Measurements from ENCODE around the gene NAA35.

NAA35 gene

GRCh38 chr9:85987236-85987635 lies 46.3 kb downstream of the NAA35 start:
- Histone ChIP-seq H3K4me1 (ENCODE audit: control insufficient read depth, low read depth, low read length) (no peaks in the 10 kb centered on the region), H3K36me3 (ENCODE audit: control insufficient read depth, low read depth, low read length) (peaks cover 10% of the 10 kb centered on the region), H3K9ac (ENCODE audit: low read length) (no peak overlapping the region), H3K27me3 (ENCODE audit: control insufficient read depth, insufficient read depth, low read length) (no peaks in the 10 kb centered on the region), H3K4me3 (ENCODE audit: low read length) (no peak overlapping the region), H3K27ac (ENCODE audit: low read length) (no peak overlapping the region), H3K9me3 (ENCODE audit: control insufficient read depth, low read depth, low read length) (no peaks in the 10 kb centered on the region)

GRCh38 chr9:85994191-85994590 lies 53.2 kb downstream of the NAA35 start:
- no peaks in the 10 kb centered on the region for H3K9me3 ChIP-seq (ENCODE audit: control insufficient read depth, low read depth, low read length)
- H3K27ac ChIP-seq (ENCODE audit: low read length) = no peak overlapping the region
- H3K4me3 ChIP-seq (ENCODE audit: low read length) = no peak overlapping the region
- H3K9ac ChIP-seq (ENCODE audit: low read length) = no peak overlapping the region
- H3K4me1 ChIP-seq (ENCODE audit: control insufficient read depth, low read depth, low read length) = no peaks in the 10 kb centered on the region
- peaks cover 28% of the 10 kb centered on the region for H3K36me3 ChIP-seq (ENCODE audit: control insufficient read depth, low read depth, low read length)
- no peaks in the 10 kb centered on the region for H3K27me3 ChIP-seq (ENCODE audit: control insufficient read depth, insufficient read depth, low read length)

- Histone ChIP-seq H3K27me3 (ENCODE audit: control insufficient read depth, insufficient read depth, low read length) (no peaks in the 10 kb centered on the region), H3K9ac (ENCODE audit: low read length) (no peak overlapping the region), H3K27ac (ENCODE audit: low read length) (no peak overlapping the region), H3K36me3 (ENCODE audit: control insufficient read depth, low read depth, low read length) (peaks cover 31% of the 10 kb centered on the region), H3K4me3 (ENCODE audit: low read length) (no peak overlapping the region), H3K4me1 (ENCODE audit: control insufficient read depth, low read depth, low read length) (no peaks in the 10 kb centered on the region), H3K9me3 (ENCODE audit: control insufficient read depth, low read depth, low read length) (no peaks in the 10 kb centered on the region)
Observed at GRCh38 chr9:85995097-85995496, 54.2 kb downstream of the NAA35 start.

- no peak overlapping the region for H3K27ac ChIP-seq (ENCODE audit: low read length)
- no peaks in the 10 kb centered on the region for H3K4me1 ChIP-seq (ENCODE audit: control insufficient read depth, low read depth, low read length)
- no peaks in the 10 kb centered on the region for H3K9me3 ChIP-seq (ENCODE audit: control insufficient read depth, low read depth, low read length)
- no peak overlapping the region for H3K4me3 ChIP-seq (ENCODE audit: low read length)
- H3K9ac ChIP-seq (ENCODE audit: low read length) = no peak overlapping the region
- peaks cover 31% of the 10 kb centered on the region for H3K36me3 ChIP-seq (ENCODE audit: control insufficient read depth, low read depth, low read length)
- H3K27me3 ChIP-seq (ENCODE audit: control insufficient read depth, insufficient read depth, low read length) = no peaks in the 10 kb centered on the region
Observed at GRCh38 chr9:85995599-85995998, 54.7 kb downstream of the NAA35 start.

- Histone ChIP-seq H3K9ac (ENCODE audit: low read length) (no peak overlapping the region), H3K9me3 (ENCODE audit: control insufficient read depth, low read depth, low read length) (peaks cover 5% of the 10 kb centered on the region), H3K27me3 (ENCODE audit: control insufficient read depth, insufficient read depth, low read length) (no peaks in the 10 kb centered on the region), H3K4me3 (ENCODE audit: low read length) (no peak overlapping the region), H3K36me3 (ENCODE audit: control insufficient read depth, low read depth, low read length) (peaks cover 61% of the 10 kb centered on the region), H3K4me1 (ENCODE audit: control insufficient read depth, low read depth, low read length) (no peaks in the 10 kb centered on the region), H3K27ac (ENCODE audit: low read length) (no peak overlapping the region)
Observed at GRCh38 chr9:86005253-86005775, 64.4 kb downstream of the NAA35 start.

- Histone ChIP-seq H3K4me1 (ENCODE audit: control insufficient read depth, low read depth, low read length) (no peaks in the 10 kb centered on the region), H3K27ac (ENCODE audit: low read length) (no peak overlapping the region), H3K36me3 (ENCODE audit: control insufficient read depth, low read depth, low read length) (peaks cover 65% of the 10 kb centered on the region), H3K9me3 (ENCODE audit: control insufficient read depth, low read depth, low read length) (peaks cover 5% of the 10 kb centered on the region), H3K27me3 (ENCODE audit: control insufficient read depth, insufficient read depth, low read length) (no peaks in the 10 kb centered on the region), H3K4me3 (ENCODE audit: low read length) (no peak overlapping the region), H3K9ac (ENCODE audit: low read length) (no peak overlapping the region)
Observed at GRCh38 chr9:86009133-86009532, 68.2 kb downstream of the NAA35 start.

- peaks cover 72% of the 10 kb centered on the region for H3K36me3 ChIP-seq (ENCODE audit: control insufficient read depth, low read depth, low read length)
- no peak overlapping the region for H3K9ac ChIP-seq (ENCODE audit: low read length)
- H3K27me3 ChIP-seq (ENCODE audit: control insufficient read depth, insufficient read depth, low read length) = no peaks in the 10 kb centered on the region
- no peak overlapping the region for H3K27ac ChIP-seq (ENCODE audit: low read length)
- no peaks in the 10 kb centered on the region for H3K9me3 ChIP-seq (ENCODE audit: control insufficient read depth, low read depth, low read length)
- H3K4me3 ChIP-seq (ENCODE audit: low read length) = no peak overlapping the region
- no peaks in the 10 kb centered on the region for H3K4me1 ChIP-seq (ENCODE audit: control insufficient read depth, low read depth, low read length)
Observed at GRCh38 chr9:86020731-86021130, 79.8 kb downstream of the NAA35 start.

GRCh38 chr9:86021166-86021565 lies 80.2 kb downstream of the NAA35 start:
- H3K9me3 ChIP-seq (ENCODE audit: control insufficient read depth, low read depth, low read length) = no peaks in the 10 kb centered on the region
- no peak overlapping the region for H3K27ac ChIP-seq (ENCODE audit: low read length)
- H3K27me3 ChIP-seq (ENCODE audit: control insufficient read depth, insufficient read depth, low read length) = no peaks in the 10 kb centered on the region
- no peak overlapping the region for H3K9ac ChIP-seq (ENCODE audit: low read length)
- H3K4me3 ChIP-seq (ENCODE audit: low read length) = no peak overlapping the region
- no peaks in the 10 kb centered on the region for H3K4me1 ChIP-seq (ENCODE audit: control insufficient read depth, low read depth, low read length)
- peaks cover 70% of the 10 kb centered on the region for H3K36me3 ChIP-seq (ENCODE audit: control insufficient read depth, low read depth, low read length)

GRCh38 chr9:86022687-86023266 lies 81.8 kb downstream of the NAA35 start:
- H3K9ac ChIP-seq (ENCODE audit: low read length) = no peak overlapping the region
- H3K4me1 ChIP-seq (ENCODE audit: control insufficient read depth, low read depth, low read length) = no peaks in the 10 kb centered on the region
- no peak overlapping the region for H3K27ac ChIP-seq (ENCODE audit: low read length)
- no peaks in the 10 kb centered on the region for H3K9me3 ChIP-seq (ENCODE audit: control insufficient read depth, low read depth, low read length)
- no peak overlapping the region for H3K4me3 ChIP-seq (ENCODE audit: low read length)
- H3K27me3 ChIP-seq (ENCODE audit: control insufficient read depth, insufficient read depth, low read length) = no peaks in the 10 kb centered on the region
- H3K36me3 ChIP-seq (ENCODE audit: control insufficient read depth, low read depth, low read length) = peaks cover 67% of the 10 kb centered on the region

GRCh38 chr9:86027767-86028166 lies 86.8 kb downstream of the NAA35 start:
- Histone ChIP-seq H3K36me3 (ENCODE audit: control insufficient read depth, low read depth, low read length) (peaks cover 35% of the 10 kb centered on the region), H3K4me3 (ENCODE audit: low read length) (no peak overlapping the region), H3K4me1 (ENCODE audit: control insufficient read depth, low read depth, low read length) (no peaks in the 10 kb centered on the region), H3K27ac (ENCODE audit: low read length) (no peak overlapping the region), H3K9ac (ENCODE audit: low read length) (no peak overlapping the region), H3K27me3 (ENCODE audit: control insufficient read depth, insufficient read depth, low read length) (no peaks in the 10 kb centered on the region), H3K9me3 (ENCODE audit: control insufficient read depth, low read depth, low read length) (no peaks in the 10 kb centered on the region)

GRCh38 chr9:86034863-86035734 lies 94.2 kb downstream of the NAA35 start:
- Histone ChIP-seq H3K36me3 (ENCODE audit: control insufficient read depth, low read depth, low read length) (peaks cover 18% of the 10 kb centered on the region), H3K9me3 (ENCODE audit: control insufficient read depth, low read depth, low read length) (no peaks in the 10 kb centered on the region), H3K27ac (ENCODE audit: low read length) (no peak overlapping the region), H3K4me1 (ENCODE audit: control insufficient read depth, low read depth, low read length) (peaks cover 5% of the 10 kb centered on the region), H3K4me3 (ENCODE audit: low read length) (no peak overlapping the region), H3K27me3 (ENCODE audit: control insufficient read depth, insufficient read depth, low read length) (no peaks in the 10 kb centered on the region), H3K9ac (ENCODE audit: low read length) (no peak overlapping the region)

Measured in iPS-18a (cell line).